ENCODE data around the gene NDUFAF4.

The NDUFAF4 gene

GRCh38 chr6:96897396-96898240 lies at the start of gene NDUFAF4:
Gene NDUFAF4 (minus strand): TSS chr6:96897891. CDS start chr6:96897801, 90 bp downstream.
- peak; percentile 89 to 92 (median 91) for DNase-seq (ENCODE audit: low read depth in 3 of 3)

GRCh38 chr6:96947055-96947454 lies 49.4 kb upstream of the NDUFAF4 start:
- no peak for DNase-seq (ENCODE audit: low read depth in 3 of 3)

GRCh38 chr6:96943555-96944215 lies 46.0 kb upstream of the NDUFAF4 start:
- no peak for DNase-seq (ENCODE audit: low read depth in 3 of 3)

- no peak for DNase-seq (ENCODE audit: low read depth in 3 of 3)
Observed at GRCh38 chr6:96942676-96943075, 45.0 kb upstream of the NDUFAF4 start.

- no peak for DNase-seq (ENCODE audit: low read depth in 3 of 3)
Observed at GRCh38 chr6:96940322-96940721, 42.6 kb upstream of the NDUFAF4 start.

GRCh38 chr6:96939007-96939805 lies 41.5 kb upstream of the NDUFAF4 start:
- peak in 2 of 3 donors; percentile 3 to 20 for DNase-seq (ENCODE audit: low read depth in 3 of 3)

- DNase-seq (ENCODE audit: low read depth in 3 of 3) = no peak
Observed at GRCh38 chr6:96934087-96934486, 36.4 kb upstream of the NDUFAF4 start.

- DNase-seq (ENCODE audit: low read depth in 3 of 3) = no peak
Observed at GRCh38 chr6:96931198-96931597, 33.5 kb upstream of the NDUFAF4 start.

- DNase-seq (ENCODE audit: low read depth in 3 of 3) = no peak
Observed at GRCh38 chr6:96929741-96930140, 32.0 kb upstream of the NDUFAF4 start.

- DNase-seq (ENCODE audit: low read depth in 3 of 3) = no peak
Observed at GRCh38 chr6:96927660-96928059, 30.0 kb upstream of the NDUFAF4 start.

- no peak for DNase-seq (ENCODE audit: low read depth in 3 of 3)
Observed at GRCh38 chr6:96926425-96926824, 28.7 kb upstream of the NDUFAF4 start.

- no peak for DNase-seq (ENCODE audit: low read depth in 3 of 3)
Observed at GRCh38 chr6:96925290-96925687, 27.6 kb upstream of the NDUFAF4 start.

GRCh38 chr6:96923871-96924493 lies 26.3 kb upstream of the NDUFAF4 start:
- peak in 1 of 3 donors; percentile 13 for DNase-seq (ENCODE audit: low read depth in 3 of 3)

GRCh38 chr6:96923400-96923799 lies 25.7 kb upstream of the NDUFAF4 start:
- DNase-seq (ENCODE audit: low read depth in 3 of 3) = no peak

GRCh38 chr6:96917098-96917497 lies 19.4 kb upstream of the NDUFAF4 start:
- no peak for DNase-seq (ENCODE audit: low read depth in 3 of 3)

- no peak for DNase-seq (ENCODE audit: low read depth in 3 of 3)
Observed at GRCh38 chr6:96913621-96914020, 15.9 kb upstream of the NDUFAF4 start.

- DNase-seq (ENCODE audit: low read depth in 3 of 3) = no peak
Observed at GRCh38 chr6:96911751-96912150, 14.1 kb upstream of the NDUFAF4 start.

- DNase-seq (ENCODE audit: low read depth in 3 of 3) = no peak
Observed at GRCh38 chr6:96911171-96911570, 13.5 kb upstream of the NDUFAF4 start.

- no peak for DNase-seq (ENCODE audit: low read depth in 3 of 3)
Observed at GRCh38 chr6:96909811-96910210, 12.1 kb upstream of the NDUFAF4 start.

- peak; percentile 8 to 44 (median 26) for DNase-seq (ENCODE audit: low read depth in 3 of 3)
Observed at GRCh38 chr6:96907498-96907897, 9.8 kb upstream of the NDUFAF4 start.

- DNase-seq (ENCODE audit: low read depth in 3 of 3) = no peak
Observed at GRCh38 chr6:96900873-96901272, 3.2 kb upstream of the NDUFAF4 start.

All from stimulated activated CD4-positive, alpha-beta T cell treated with anti-CD3 and anti-CD28 coated beads, TNF-alpha, amount 100 ng/mL, for 48 hours (primary cell).